Measurements from ENCODE around the gene PROKR1. TPM values are rescaled to one million over a fixed set of nuclear protein-coding genes. Genes with fewer than 3 reads are reported as not detected.
A peak's percentile ranks its signal among the peaks of the same experiment; 100 is the strongest.

Gene PROKR1
- total RNA-seq, 1 donor from 2014 or later, result not detected

GRCh38 chr2:68689553-68690537 is 46.5 kb downstream of the PROKR1 start:
- H3K36me3 Mint-ChIP-seq (ENCODE audit: low read depth), result peaks cover 1% of the 10 kb centered on the region
- H3K4me1 Mint-ChIP-seq (ENCODE audit: low read depth), result peaks cover 21% of the 10 kb centered on the region
- peak overlapping the region; percentile 83 for H3K27ac Mint-ChIP-seq
- no peak for DNase-seq (ENCODE audit: low spot score)
- peaks cover 7% of the 10 kb centered on the region for H3K27me3 Mint-ChIP-seq (ENCODE audit: insufficient read depth)
- intact Hi-C loops (cut with micrococcal nuclease), result loop anchor here (1.0 to 2.0 kb wide), 3 partner anchors 19 to 45 kb away; partner anchors contain the start of gene ARHGAP25
- H3K9me3 Mint-ChIP-seq, result no peaks in the 10 kb centered on the region
- H3K4me3 Mint-ChIP-seq, result peak overlapping the region; percentile 32

GRCh38 chr2:68690851-68691250 is 47.5 kb downstream of the PROKR1 start:
- Mint-ChIP-seq H3K27ac (no peak overlapping the region), H3K36me3 (ENCODE audit: low read depth) (peaks cover 1% of the 10 kb centered on the region), H3K4me1 (ENCODE audit: low read depth) (peaks cover 21% of the 10 kb centered on the region), H3K4me3 (no peak overlapping the region), H3K27me3 (ENCODE audit: insufficient read depth) (peaks cover 7% of the 10 kb centered on the region), H3K9me3 (no peaks in the 10 kb centered on the region)
- DNase-seq (ENCODE audit: low spot score), result no peak
- intact Hi-C loops (cut with micrococcal nuclease), result loop anchor here (1.0 to 2.0 kb wide), 3 partner anchors 18 to 44 kb away; partner anchors contain the start of gene ARHGAP25

- H3K36me3 Mint-ChIP-seq (ENCODE audit: low read depth), result no peaks in the 10 kb centered on the region
- intact Hi-C loops (cut with micrococcal nuclease), result no loop called here
- DNase-seq (ENCODE audit: low spot score), result no peak
- no peaks in the 10 kb centered on the region for H3K9me3 Mint-ChIP-seq
- peaks cover 5% of the 10 kb centered on the region for H3K27me3 Mint-ChIP-seq (ENCODE audit: insufficient read depth)
- H3K4me1 Mint-ChIP-seq (ENCODE audit: low read depth), result peaks cover 21% of the 10 kb centered on the region
- H3K27ac Mint-ChIP-seq, result no peak overlapping the region
- H3K4me3 Mint-ChIP-seq, result no peak overlapping the region
Observed at GRCh38 chr2:68692511-68692910, 49.1 kb downstream of the PROKR1 start.

- Mint-ChIP-seq H3K36me3 (ENCODE audit: low read depth) (no peaks in the 10 kb centered on the region), H3K4me1 (ENCODE audit: low read depth) (peaks cover 19% of the 10 kb centered on the region), H3K27me3 (ENCODE audit: insufficient read depth) (peaks cover 7% of the 10 kb centered on the region), H3K27ac (no peak overlapping the region), H3K4me3 (no peak overlapping the region), H3K9me3 (no peaks in the 10 kb centered on the region)
- intact Hi-C loops (cut with micrococcal nuclease), result no loop called here
- no peak for DNase-seq (ENCODE audit: low spot score)
Observed at GRCh38 chr2:68693951-68694350, 50.6 kb downstream of the PROKR1 start.

GRCh38 chr2:68695971-68696370 is 52.6 kb downstream of the PROKR1 start:
- no peaks in the 10 kb centered on the region for H3K4me1 Mint-ChIP-seq (ENCODE audit: low read depth)
- no peak for DNase-seq (ENCODE audit: low spot score)
- H3K27ac Mint-ChIP-seq, result no peak overlapping the region
- H3K4me3 Mint-ChIP-seq, result no peak overlapping the region
- peaks cover 7% of the 10 kb centered on the region for H3K9me3 Mint-ChIP-seq
- H3K36me3 Mint-ChIP-seq (ENCODE audit: low read depth), result peaks cover 2% of the 10 kb centered on the region
- intact Hi-C loops (cut with micrococcal nuclease), result no loop called here
- peaks cover 7% of the 10 kb centered on the region for H3K27me3 Mint-ChIP-seq (ENCODE audit: insufficient read depth)

- H3K4me3 Mint-ChIP-seq, result no peak overlapping the region
- no peak for DNase-seq (ENCODE audit: low spot score)
Observed at GRCh38 chr2:68696554-68696953, 53.2 kb downstream of the PROKR1 start.

GRCh38 chr2:68698567-68699377 is 55.4 kb downstream of the PROKR1 start:
- intact Hi-C loops (cut with micrococcal nuclease), result no loop called here
- Mint-ChIP-seq H3K36me3 (ENCODE audit: low read depth) (peaks cover 2% of the 10 kb centered on the region), H3K4me3 (no peak overlapping the region), H3K4me1 (ENCODE audit: low read depth) (peaks cover 8% of the 10 kb centered on the region), H3K9me3 (peaks cover 7% of the 10 kb centered on the region), H3K27ac (no peak overlapping the region), H3K27me3 (ENCODE audit: insufficient read depth) (peaks cover 20% of the 10 kb centered on the region)
- no peak for DNase-seq (ENCODE audit: low spot score)

More at GRCh38 chr2:68696554-68696953, 53.2 kb downstream of the PROKR1 start:
- Mint-ChIP-seq H3K27ac (no peak overlapping the region), H3K27me3 (ENCODE audit: insufficient read depth) (peaks cover 7% of the 10 kb centered on the region), H3K4me1 (ENCODE audit: low read depth) (no peaks in the 10 kb centered on the region), H3K9me3 (peaks cover 7% of the 10 kb centered on the region), H3K36me3 (ENCODE audit: low read depth) (peaks cover 2% of the 10 kb centered on the region)
- intact Hi-C loops (cut with micrococcal nuclease), result no loop called here

GRCh38 chr2:68700560-68700959 is 57.2 kb downstream of the PROKR1 start:
- H3K36me3 Mint-ChIP-seq (ENCODE audit: low read depth), result peaks cover 2% of the 10 kb centered on the region
- H3K4me1 Mint-ChIP-seq (ENCODE audit: low read depth), result peaks cover 8% of the 10 kb centered on the region
- H3K27me3 Mint-ChIP-seq (ENCODE audit: insufficient read depth), result peaks cover 18% of the 10 kb centered on the region
- intact Hi-C loops (cut with micrococcal nuclease), result no loop called here
- H3K9me3 Mint-ChIP-seq, result peaks cover 7% of the 10 kb centered on the region
- no peak overlapping the region for H3K27ac Mint-ChIP-seq
- DNase-seq (ENCODE audit: low spot score), result no peak
- H3K4me3 Mint-ChIP-seq, result no peak overlapping the region

- no peaks in the 10 kb centered on the region for H3K36me3 Mint-ChIP-seq (ENCODE audit: low read depth)
- H3K9me3 Mint-ChIP-seq, result no peaks in the 10 kb centered on the region
- H3K27me3 Mint-ChIP-seq (ENCODE audit: insufficient read depth), result peaks cover 18% of the 10 kb centered on the region
- intact Hi-C loops (cut with micrococcal nuclease), result no loop called here
- no peak overlapping the region for H3K27ac Mint-ChIP-seq
- no peak overlapping the region for H3K4me3 Mint-ChIP-seq
- peaks cover 30% of the 10 kb centered on the region for H3K4me1 Mint-ChIP-seq (ENCODE audit: low read depth)
- no peak for DNase-seq (ENCODE audit: low spot score)
Observed at GRCh38 chr2:68706637-68707036, 63.3 kb downstream of the PROKR1 start.

Other genes with a start within 250 kb of the PROKR1 start
- 1.3 and 1.4 TPM in 2 replicates for gene FBXO48, start 176.3 kb upstream of the PROKR1 start, total RNA-seq
- gene APLF, start 176.0 kb upstream of the PROKR1 start, total RNA-seq, result 2.3 and 3.0 TPM in 2 replicates
- 71.6 and 74.2 TPM in 2 replicates for gene ARHGAP25, start 91.2 kb downstream of the PROKR1 start, total RNA-seq
- not detected in 2 replicates for gene BMP10, start 227.8 kb downstream of the PROKR1 start, total RNA-seq